Measurements from ENCODE around the gene KIF13A. TPM values are rescaled to one million over a fixed set of nuclear protein-coding genes. Genes with fewer than 3 reads are reported as not detected.
A peak's percentile ranks its signal among the peaks of the same experiment; 100 is the strongest.

The KIF13A gene
- total and polyA plus RNA-seq, 9 of the 15 experiments (the other 6 are each of a cell fraction or from before 2014, with no cell fraction given), result 3.6 to 44.3 (median 29.7) TPM

DNA sequence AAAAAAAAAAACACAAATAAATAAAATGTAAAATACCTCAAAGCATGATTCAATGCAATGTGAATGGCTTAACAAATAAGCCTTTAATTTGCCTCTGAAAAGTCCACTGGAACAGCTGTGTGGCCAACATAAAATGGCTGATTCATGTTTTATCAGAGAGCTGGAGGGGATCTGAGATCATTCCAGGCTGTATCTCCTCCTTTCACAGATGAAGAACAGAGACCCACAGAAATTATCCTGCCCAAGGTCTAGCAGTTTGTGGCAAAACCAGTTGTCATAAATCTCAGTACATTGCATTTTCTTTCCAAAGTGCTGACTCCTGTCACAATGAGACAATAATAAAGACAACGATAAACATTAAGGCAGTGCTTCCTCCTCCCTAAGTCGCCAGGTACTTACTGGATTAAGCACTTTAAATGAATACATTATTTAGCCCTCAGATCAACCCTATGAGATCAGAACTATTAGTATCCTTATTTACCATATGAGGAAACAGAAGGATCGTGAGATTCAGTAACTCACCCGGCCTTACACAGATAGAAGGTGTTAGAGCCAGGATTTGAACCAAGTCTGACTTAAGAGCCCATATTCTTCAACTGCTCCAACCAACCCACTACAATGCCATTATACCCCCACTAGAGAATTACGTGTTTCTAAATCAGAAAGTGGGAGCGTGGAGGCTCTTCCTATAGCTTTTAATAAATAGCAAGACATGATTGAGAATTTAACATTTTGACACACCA is 118.3 kb downstream of the KIF13A start (continued):
- TF ChIP-seq MNT (conservative IDR thresholded peaks at IDR 0.05), result 0 out of 4 replicates have a peak, but pooled peaks of 1 of the 2 experiments have one; percentile 3
- TF ChIP-seq, protein P1, sequence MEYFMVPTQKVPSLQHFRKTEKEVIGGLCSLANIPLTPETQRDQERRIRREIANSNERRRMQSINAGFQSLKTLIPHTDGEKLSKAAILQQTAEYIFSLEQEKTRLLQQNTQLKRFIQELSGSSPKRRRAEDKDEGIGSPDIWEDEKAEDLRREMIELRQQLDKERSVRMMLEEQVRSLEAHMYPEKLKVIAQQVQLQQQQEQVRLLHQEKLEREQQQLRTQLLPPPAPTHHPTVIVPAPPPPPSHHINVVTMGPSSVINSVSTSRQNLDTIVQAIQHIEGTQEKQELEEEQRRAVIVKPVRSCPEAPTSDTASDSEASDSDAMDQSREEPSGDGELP (CRISPR knock-in tag; IDR thresholded peaks at IDR 0.05; ENCODE audit: borderline replicate concordance), result peak; percentile 65; the same call in 1 of the 2 replicates
- peak; percentile 39; the same call in 1 of the 2 replicates for TF ChIP-seq ZNF764 (CRISPR knock-in tag; IDR thresholded peaks at IDR 0.05; ENCODE audit: low read depth)
- no peak for TF ChIP-seq TCF15 (CRISPR knock-in tag; IDR thresholded peaks at IDR 0.05)
- TF ChIP-seq IRF9 (tag; IDR thresholded peaks at IDR 0.05), result no peak
- TF ChIP-seq KLF6 (CRISPR knock-in tag; IDR thresholded peaks at IDR 0.05; ENCODE audit: borderline replicate concordance), result no peak; the same call in 1 of the 2 replicates
- peak; percentile 17; the same call in 1 of the 2 replicates for TF ChIP-seq EP300 (IDR thresholded peaks at IDR 0.05; ENCODE audit: low read length)
- 0 out of 2 replicates have a peak, but pooled peaks have one; percentile 12 for TF ChIP-seq ZNF165 (CRISPR knock-in tag; IDR thresholded peaks at IDR 0.05; ENCODE audit: borderline replicate concordance)
- 0 out of 2 replicates have a peak, but pooled peaks have one; percentile 10 for TF ChIP-seq MTA3 (IDR thresholded peaks at IDR 0.05; ENCODE audit: borderline replicate concordance)
- TF ChIP-seq ZC3H8 (IDR thresholded peaks at IDR 0.05), result no peak
- TF ChIP-seq DPF2 (IDR thresholded peaks at IDR 0.05), result peak; percentile 14; the same call in 1 of the 2 replicates
- TF ChIP-seq CBFA2T3 (IDR thresholded peaks at IDR 0.05), result peak; percentile 79
- peak; percentile 75 for TF ChIP-seq DACH1 (IDR thresholded peaks at IDR 0.05; ENCODE audit: partially characterized antibody)
- no peak for TF ChIP-seq TARDBP (IDR thresholded peaks at IDR 0.05)
- no peak for TF ChIP-seq CEBPG (CRISPR knock-in tag; IDR thresholded peaks at IDR 0.05)
- TF ChIP-seq CEBPG (tag; conservative IDR thresholded peaks at IDR 0.05 in 1 of 2, IDR thresholded peaks at IDR 0.05 in 1 of 2), result 0 out of 4 replicates have a peak, but pooled peaks of 1 of the 2 experiments have one; percentile 26
- TF ChIP-seq HDAC2 (IDR thresholded peaks at IDR 0.05), result 0 out of 2 replicates have a peak, but pooled peaks have one; percentile 3
- no peak for TF ChIP-seq NCOA2 (IDR thresholded peaks at IDR 0.05; ENCODE audit: partially characterized antibody in 2 of 2)
- TF ChIP-seq BACH1 (tag; IDR thresholded peaks at IDR 0.05), result peak; percentile 85
